ENCODE measurements around the gene FBRSL1.
"Not testable (repeated sequence)": the region's sequence is repeated elsewhere in the genome, so short reads cannot be mapped to it uniquely, and the experiment has no call there.

The FBRSL1 gene

GRCh38 chr12:132454193-132454932 is 35.6 kb upstream of the FBRSL1 start:
- no peak for DNase-seq

GRCh38 chr12:132454933-132455418 is 35.0 kb upstream of the FBRSL1 start:
- DNase-seq: no peak

- DNase-seq: no peak
Observed at GRCh38 chr12:132455565-132455964, 34.4 kb upstream of the FBRSL1 start.

GRCh38 chr12:132456186-132456943 is 33.6 kb upstream of the FBRSL1 start:
- DNase-seq: no peak

GRCh38 chr12:132456944-132457495 is 32.9 kb upstream of the FBRSL1 start:
- no peak for DNase-seq

GRCh38 chr12:132458441-132458840 is 31.5 kb upstream of the FBRSL1 start:
- no peak for DNase-seq

- DNase-seq: no peak
Observed at GRCh38 chr12:132458846-132459641, 30.9 kb upstream of the FBRSL1 start.

GRCh38 chr12:132460571-132460970 is 29.4 kb upstream of the FBRSL1 start:
- DNase-seq: no peak

- no peak for DNase-seq
Observed at GRCh38 chr12:132461526-132461925, 28.4 kb upstream of the FBRSL1 start.

GRCh38 chr12:132462788-132463187 is 27.2 kb upstream of the FBRSL1 start:
- DNase-seq: no peak

- DNase-seq: not testable (repeated sequence)
Observed at GRCh38 chr12:132463284-132463924, 26.5 kb upstream of the FBRSL1 start.

- DNase-seq: not testable (repeated sequence)
Observed at GRCh38 chr12:132464304-132464703, 25.6 kb upstream of the FBRSL1 start.

GRCh38 chr12:132464820-132465219 is 25.1 kb upstream of the FBRSL1 start:
- DNase-seq: no peak

- DNase-seq: no peak
Observed at GRCh38 chr12:132465269-132466190, 24.4 kb upstream of the FBRSL1 start.

- no peak for DNase-seq
Observed at GRCh38 chr12:132466241-132467201, 23.4 kb upstream of the FBRSL1 start.

- DNase-seq: no peak
Observed at GRCh38 chr12:132467511-132467910, 22.4 kb upstream of the FBRSL1 start.

GRCh38 chr12:132469423-132469822 is 20.5 kb upstream of the FBRSL1 start:
- peak; percentile 53 to 64 for DNase-seq

GRCh38 chr12:132470397-132470796 is 19.6 kb upstream of the FBRSL1 start:
- DNase-seq: no peak

GRCh38 chr12:132471011-132471857 is 18.7 kb upstream of the FBRSL1 start:
- DNase-seq: peak; percentile 80 to 85

Measured in Kasumi-1 (cell line).